ENCODE measurements around the gene MAML2. TPM values are rescaled to one million over a fixed set of nuclear protein-coding genes. Genes with fewer than 3 reads are reported as not detected.

Gene MAML2
- total and polyA plus RNA-seq, 2 of the 8 experiments (the other 6 are each of a cell fraction or from before 2014, with no cell fraction given) = 3.8 to 6.6 TPM

DNA sequence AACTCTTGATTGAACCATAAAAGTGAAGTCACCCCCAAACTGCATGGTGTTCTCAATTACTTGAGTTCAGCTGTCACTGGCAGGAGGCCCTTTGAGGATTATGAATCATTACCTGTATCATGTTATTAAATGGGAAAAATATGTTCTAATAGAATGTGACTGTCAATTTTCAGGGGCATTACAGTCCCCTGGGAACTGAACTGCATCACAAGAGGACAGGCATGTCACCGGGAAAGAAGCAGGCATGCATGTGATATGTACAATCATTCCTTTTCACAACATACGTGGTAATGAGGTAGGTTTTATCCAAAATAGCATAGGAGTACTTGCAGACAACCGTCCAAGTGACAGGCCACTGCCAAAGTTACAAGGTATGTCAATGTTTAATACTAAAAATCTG lies 165.8 kb downstream of the MAML2 start (continued):
- no peak for TF ChIP-seq GABPA (IDR thresholded peaks at IDR 0.05; ENCODE audit: borderline replicate concordance, insufficient read depth, low read length)
- TF ChIP-seq TAF1 (IDR thresholded peaks at IDR 0.05; ENCODE audit: low read depth, low read length) = no peak
- TF ChIP-seq TCF12 (IDR thresholded peaks at IDR 0.05; ENCODE audit: low read depth, low read length) = no peak
